ENCODE data around the gene GRIA3.

The GRIA3 gene

GRCh38 chrX:123464709-123465108 lies 280.6 kb downstream of the GRIA3 start:
- ChIA-PET POLR2A (no interaction called here), CTCF (no interaction called here)
- Histone ChIP-seq H3K27ac (ENCODE audit: extremely low read depth, low read depth, low read length) (no peak overlapping the region), H3K9me3 (ENCODE audit: control insufficient read depth, insufficient read depth, low read depth, low read length) (no peaks in the 10 kb centered on the region), H3K4me1 (ENCODE audit: control insufficient read depth, insufficient read depth, low read length) (no peaks in the 10 kb centered on the region), H3K36me3 (ENCODE audit: control insufficient read depth in 2 of 2, insufficient read depth in 1 of 2, low read length in 2 of 2) (no peaks in the 10 kb centered on the region), H3K4me3 (ENCODE audit: low read depth, low read length) (no peak overlapping the region)
- TF ChIP-seq ZNF792 (tag by site-specific recombination; IDR thresholded peaks at IDR 0.05): no peak
- TF ChIP-seq ZNF404 (tag by site-specific recombination; IDR thresholded peaks at IDR 0.05): no peak
- no peak for TF ChIP-seq ZBTB21 (tag by site-specific recombination; IDR thresholded peaks at IDR 0.05)
- TF ChIP-seq ZNF16 (tag by site-specific recombination; IDR thresholded peaks at IDR 0.05; ENCODE audit: low read depth): no peak

GRCh38 chrX:123468481-123468880 lies 284.4 kb downstream of the GRIA3 start:
- CTCF ChIA-PET: no interaction called here
- H3K36me3 ChIP-seq (ENCODE audit: control insufficient read depth in 2 of 2, insufficient read depth in 1 of 2, low read length in 2 of 2): no peaks in the 10 kb centered on the region
- TF ChIP-seq ZNF768 (tag by site-specific recombination; IDR thresholded peaks at IDR 0.05) (peak; percentile 13; the same call in 1 of the 2 replicates), OSR2 (tag by site-specific recombination; IDR thresholded peaks at IDR 0.05) (no peak)
- H3K4me3 ChIP-seq (ENCODE audit: low read depth, low read length): no peak overlapping the region
- no peaks in the 10 kb centered on the region for H3K9me3 ChIP-seq (ENCODE audit: control insufficient read depth, insufficient read depth, low read depth, low read length)
- POLR2A ChIA-PET: no interaction called here
- H3K4me1 ChIP-seq (ENCODE audit: control insufficient read depth, insufficient read depth, low read length): no peaks in the 10 kb centered on the region
- no peak overlapping the region for H3K27ac ChIP-seq (ENCODE audit: extremely low read depth, low read depth, low read length)

DNA sequence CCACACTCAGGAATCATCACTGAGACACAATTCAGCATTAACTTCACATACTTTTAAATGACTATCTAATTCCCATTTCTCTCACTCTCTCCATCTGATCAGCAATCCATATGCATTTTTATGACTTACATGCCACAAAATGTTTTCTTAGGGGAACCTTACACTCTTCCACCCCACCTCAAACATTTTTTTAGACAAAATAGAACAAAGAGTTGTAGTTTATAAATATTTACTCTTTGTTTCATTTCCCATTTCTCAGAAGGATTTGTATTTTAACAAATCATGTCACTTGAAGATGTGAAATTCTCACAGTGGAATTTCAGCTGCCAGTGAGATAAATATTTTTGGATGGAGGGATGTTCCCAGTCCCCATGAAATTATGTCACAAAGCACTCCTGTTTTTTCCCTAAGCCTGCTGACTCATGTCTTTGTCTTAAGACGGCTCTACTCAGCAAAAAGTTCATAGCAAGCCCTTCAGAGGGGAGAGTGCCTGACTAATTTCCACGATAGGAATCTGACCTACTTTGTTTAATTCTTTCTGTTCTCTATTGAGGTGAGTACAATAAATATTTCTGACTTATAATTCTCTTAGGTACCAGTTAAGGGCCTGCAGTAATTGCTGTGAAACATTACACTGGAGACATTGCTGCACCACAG lies 291.1 kb downstream of the GRIA3 start:
- H3K27ac ChIP-seq (ENCODE audit: extremely low read depth, low read depth, low read length): no peak overlapping the region
- H3K36me3 ChIP-seq (ENCODE audit: control insufficient read depth in 2 of 2, insufficient read depth in 1 of 2, low read length in 2 of 2): no peaks in the 10 kb centered on the region
- H3K9me3 ChIP-seq (ENCODE audit: control insufficient read depth, insufficient read depth, low read depth, low read length): no peaks in the 10 kb centered on the region
- CTCF ChIA-PET: interaction anchor here (0.9 kb wide), 1 partner anchor 200 kb away, joined by 3 read pairs; no protein-coding TSS in a partner anchor
- no peak for TF ChIP-seq ZNF146 (tag by site-specific recombination; IDR thresholded peaks at IDR 0.05)
- no peak for TF ChIP-seq ZNF837 (tag by site-specific recombination; IDR thresholded peaks at IDR 0.05)
- TF ChIP-seq ZNF10 (tag by site-specific recombination; IDR thresholded peaks at IDR 0.05): no peak
- TF ChIP-seq HOXC10 (CRISPR knock-in tag; IDR thresholded peaks at IDR 0.05): no peak
- TF ChIP-seq SCRT2 (tag by site-specific recombination; IDR thresholded peaks at IDR 0.05): no peak
- TF ChIP-seq ZNF354C (tag by site-specific recombination; IDR thresholded peaks at IDR 0.05; ENCODE audit: borderline replicate concordance, low read depth): no peak
- POLR2A ChIA-PET: no interaction called here
- no peaks in the 10 kb centered on the region for H3K4me1 ChIP-seq (ENCODE audit: control insufficient read depth, insufficient read depth, low read length)
- no peak overlapping the region for H3K4me3 ChIP-seq (ENCODE audit: low read depth, low read length)

DNA sequence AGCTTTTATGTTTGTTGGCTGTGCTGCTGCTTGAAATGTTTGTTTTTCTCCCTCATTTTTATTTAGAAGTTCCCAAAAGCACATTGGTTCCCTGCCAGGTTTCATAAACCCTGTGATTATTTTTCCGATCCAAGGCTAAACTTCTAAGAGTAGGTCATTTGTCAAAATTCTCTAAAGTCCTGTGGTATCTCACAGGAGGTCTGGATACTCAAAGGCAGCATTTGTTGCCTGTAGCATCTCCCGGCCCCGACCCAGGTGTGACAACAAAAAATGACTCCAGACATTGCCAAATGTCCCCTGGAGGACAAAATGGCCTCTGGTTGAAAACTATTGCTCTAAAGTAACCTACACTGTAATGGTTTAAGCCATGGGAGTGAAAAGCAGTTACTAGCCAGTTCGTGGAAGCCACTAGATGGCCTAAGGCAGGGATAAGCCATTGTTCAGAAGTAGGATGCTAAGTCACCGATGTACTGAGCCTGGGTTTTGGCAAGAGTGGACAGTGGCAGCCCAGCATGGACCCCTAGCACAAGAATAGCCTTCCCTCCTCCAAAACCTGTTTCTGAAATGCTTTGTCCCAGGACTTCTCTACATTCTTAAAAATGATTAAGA lies 292.6 kb downstream of the GRIA3 start:
- H3K27ac ChIP-seq (ENCODE audit: extremely low read depth, low read depth, low read length): no peak overlapping the region
- CTCF ChIA-PET: no interaction called here
- H3K4me1 ChIP-seq (ENCODE audit: control insufficient read depth, insufficient read depth, low read length): no peaks in the 10 kb centered on the region
- no peaks in the 10 kb centered on the region for H3K9me3 ChIP-seq (ENCODE audit: control insufficient read depth, insufficient read depth, low read depth, low read length)
- TF ChIP-seq KLF7 (tag by site-specific recombination; IDR thresholded peaks at IDR 0.05; ENCODE audit: borderline replicate concordance) (no peak), ZNF248 (tag by site-specific recombination; IDR thresholded peaks at IDR 0.05) (no peak), GLIS1 (tag by site-specific recombination; IDR thresholded peaks at IDR 0.05) (peak; percentile 26; the same call in 1 of the 2 replicates), TSHZ1 (tag by site-specific recombination; IDR thresholded peaks at IDR 0.05; ENCODE audit: borderline replicate concordance) (no peak), ZSCAN16 (tag by site-specific recombination; IDR thresholded peaks at IDR 0.05) (no peak), ZNF433 (tag by site-specific recombination; IDR thresholded peaks at IDR 0.05; ENCODE audit: low read depth) (no peak)
- TF ChIP-seq, protein P1, sequence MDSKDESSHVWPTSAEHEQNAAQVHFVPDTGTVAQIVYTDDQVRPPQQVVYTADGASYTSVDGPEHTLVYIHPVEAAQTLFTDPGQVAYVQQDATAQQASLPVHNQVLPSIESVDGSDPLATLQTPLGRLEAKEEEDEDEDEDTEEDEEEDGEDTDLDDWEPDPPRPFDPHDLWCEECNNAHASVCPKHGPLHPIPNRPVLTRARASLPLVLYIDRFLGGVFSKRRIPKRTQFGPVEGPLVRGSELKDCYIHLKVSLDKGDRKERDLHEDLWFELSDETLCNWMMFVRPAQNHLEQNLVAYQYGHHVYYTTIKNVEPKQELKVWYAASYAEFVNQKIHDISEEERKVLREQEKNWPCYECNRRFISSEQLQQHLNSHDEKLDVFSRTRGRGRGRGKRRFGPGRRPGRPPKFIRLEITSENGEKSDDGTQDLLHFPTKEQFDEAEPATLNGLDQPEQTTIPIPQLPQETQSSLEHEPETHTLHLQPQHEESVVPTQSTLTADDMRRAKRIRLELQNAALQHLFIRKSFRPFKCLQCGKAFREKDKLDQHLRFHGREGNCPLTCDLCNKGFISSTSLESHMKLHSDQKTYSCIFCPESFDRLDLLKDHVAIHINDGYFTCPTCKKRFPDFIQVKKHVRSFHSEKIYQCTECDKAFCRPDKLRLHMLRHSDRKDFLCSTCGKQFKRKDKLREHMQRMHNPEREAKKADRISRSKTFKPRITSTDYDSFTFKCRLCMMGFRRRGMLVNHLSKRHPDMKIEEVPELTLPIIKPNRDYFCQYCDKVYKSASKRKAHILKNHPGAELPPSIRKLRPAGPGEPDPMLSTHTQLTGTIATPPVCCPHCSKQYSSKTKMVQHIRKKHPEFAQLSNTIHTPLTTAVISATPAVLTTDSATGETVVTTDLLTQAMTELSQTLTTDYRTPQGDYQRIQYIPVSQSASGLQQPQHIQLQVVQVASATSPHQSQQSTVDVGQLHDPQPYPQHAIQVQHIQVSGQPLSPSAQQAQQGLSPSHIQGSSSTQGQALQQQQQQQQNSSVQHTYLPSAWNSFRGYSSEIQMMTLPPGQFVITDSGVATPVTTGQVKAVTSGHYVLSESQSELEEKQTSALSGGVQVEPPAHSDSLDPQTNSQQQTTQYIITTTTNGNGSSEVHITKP (tag by site-specific recombination; IDR thresholded peaks at IDR 0.05): peak; percentile 44; the same call in 1 of the 2 replicates
- H3K4me3 ChIP-seq (ENCODE audit: low read depth, low read length): no peak overlapping the region
- POLR2A ChIA-PET: no interaction called here
- no peaks in the 10 kb centered on the region for H3K36me3 ChIP-seq (ENCODE audit: control insufficient read depth in 2 of 2, insufficient read depth in 1 of 2, low read length in 2 of 2)
